Loucy (cell line): Measurements from ENCODE around the gene IMP3.

Source experiments
- EZH2phosphoT487 ChIP-seq: fragments of 200-600 bp; IDR thresholded peaks from 2 replicates; pipeline ENCODE4 v1.6.1; 2018; ENCODE audit warnings: antibody characterized with exemption, mild to moderate bottlenecking, moderate library complexity, borderline replicate concordance
- TF ChIP-seq, protein P1 (sequence below): fragments of 200-600 bp; sonication (generic); conservative IDR thresholded peaks from 2 replicates; pipeline ENCODE4 v1.5.1; 2014; ENCODE audit warnings: mild to moderate bottlenecking, antibody characterized with exemption, low read length

DNA sequence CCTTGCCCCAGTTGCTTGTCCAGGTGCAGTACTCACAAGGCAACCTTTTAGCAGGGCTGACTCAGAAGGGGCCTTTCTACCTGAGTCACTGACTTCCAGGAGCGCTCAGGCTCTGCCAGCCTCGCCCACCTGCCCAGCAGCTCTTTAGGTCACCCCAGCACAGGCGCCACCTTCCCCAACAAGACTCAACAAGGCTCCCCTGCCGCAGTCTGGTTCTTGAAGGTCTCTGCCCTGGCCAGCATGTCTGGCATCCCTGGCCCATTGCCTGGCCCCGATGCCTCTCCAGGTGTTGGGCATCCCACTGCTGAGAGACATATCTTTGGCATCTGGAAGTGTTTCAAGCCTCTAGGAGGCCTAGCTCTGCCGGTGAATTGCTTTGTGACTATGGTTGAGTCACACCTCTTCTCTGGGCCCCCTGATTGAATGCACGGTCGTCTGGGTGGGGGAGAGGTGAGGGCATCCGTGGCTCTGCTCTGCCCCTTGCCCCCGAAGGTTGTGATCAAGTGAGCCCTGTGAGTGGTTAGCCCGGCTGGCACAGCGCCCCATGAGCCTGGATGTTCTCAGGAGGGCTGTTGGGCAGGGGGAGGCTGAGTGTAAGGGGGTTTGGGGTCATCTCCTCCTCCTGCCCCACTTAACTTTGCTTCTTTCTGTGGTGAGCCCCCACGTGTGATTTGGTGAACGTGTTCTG, 29.3 kb upstream of the IMP3 start:
- TF ChIP-seq, protein P1, sequence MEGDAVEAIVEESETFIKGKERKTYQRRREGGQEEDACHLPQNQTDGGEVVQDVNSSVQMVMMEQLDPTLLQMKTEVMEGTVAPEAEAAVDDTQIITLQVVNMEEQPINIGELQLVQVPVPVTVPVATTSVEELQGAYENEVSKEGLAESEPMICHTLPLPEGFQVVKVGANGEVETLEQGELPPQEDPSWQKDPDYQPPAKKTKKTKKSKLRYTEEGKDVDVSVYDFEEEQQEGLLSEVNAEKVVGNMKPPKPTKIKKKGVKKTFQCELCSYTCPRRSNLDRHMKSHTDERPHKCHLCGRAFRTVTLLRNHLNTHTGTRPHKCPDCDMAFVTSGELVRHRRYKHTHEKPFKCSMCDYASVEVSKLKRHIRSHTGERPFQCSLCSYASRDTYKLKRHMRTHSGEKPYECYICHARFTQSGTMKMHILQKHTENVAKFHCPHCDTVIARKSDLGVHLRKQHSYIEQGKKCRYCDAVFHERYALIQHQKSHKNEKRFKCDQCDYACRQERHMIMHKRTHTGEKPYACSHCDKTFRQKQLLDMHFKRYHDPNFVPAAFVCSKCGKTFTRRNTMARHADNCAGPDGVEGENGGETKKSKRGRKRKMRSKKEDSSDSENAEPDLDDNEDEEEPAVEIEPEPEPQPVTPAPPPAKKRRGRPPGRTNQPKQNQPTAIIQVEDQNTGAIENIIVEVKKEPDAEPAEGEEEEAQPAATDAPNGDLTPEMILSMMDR, result no peak
- no peak for TF ChIP-seq EZH2phosphoT487
